AG09319 (cell line): ENCODE data around the gene JAK3.

Experiments used
- DNase-seq: peaks from one replicate; pipeline ENCODE4 v3.0.0-alpha.2; 2010; ENCODE audit warnings: low read depth; ENCODE audit errors: extremely low read depth
- TF ChIP-seq, protein P1 (sequence below): IDR thresholded peaks from 2 replicates; pipeline ENCODE4 v1.5.1; 2011; ENCODE audit warnings: low read depth, mild to moderate bottlenecking, inconsistent platforms, low read length, moderate library complexity

Gene JAK3

DNA sequence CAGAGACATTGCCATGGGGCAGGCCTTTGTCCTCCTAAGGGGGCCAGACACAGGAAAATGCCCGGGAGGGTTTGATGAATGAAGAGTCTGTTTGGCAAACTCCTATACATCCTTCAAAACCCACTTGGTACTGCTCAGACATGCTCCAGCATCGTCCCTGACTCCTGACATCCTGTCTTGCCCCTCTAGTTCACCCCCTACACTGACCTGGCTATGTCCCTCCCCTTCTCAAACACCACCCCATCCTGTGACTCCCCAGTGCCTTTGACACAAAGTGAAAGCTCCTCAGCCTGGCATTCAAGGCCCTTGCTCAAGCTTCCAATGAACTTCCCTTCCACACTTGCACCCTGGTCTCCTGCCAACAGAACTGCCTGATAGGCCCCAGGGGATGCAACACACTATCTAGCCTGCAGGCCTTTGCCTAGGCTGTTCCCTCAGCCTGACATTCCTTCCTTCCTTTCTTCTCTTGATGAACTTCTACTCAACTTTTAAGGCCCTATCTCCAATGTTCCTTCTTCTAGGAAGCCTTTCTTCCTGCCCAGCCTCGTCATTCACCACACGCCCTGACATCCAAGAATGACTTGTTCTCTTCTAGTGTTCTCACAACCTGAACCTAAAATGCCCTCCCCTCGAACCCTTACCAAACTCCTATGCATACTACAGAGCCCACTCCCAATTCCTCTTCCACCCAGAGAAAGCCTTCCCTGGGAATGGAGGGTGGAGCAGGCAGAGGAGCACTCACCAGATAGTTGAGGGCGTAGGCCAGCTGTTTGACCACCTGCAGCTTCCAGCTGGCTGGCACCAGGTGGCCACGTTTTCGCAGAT, 12.4 kb downstream of the JAK3 start:
- TF ChIP-seq, protein P1, sequence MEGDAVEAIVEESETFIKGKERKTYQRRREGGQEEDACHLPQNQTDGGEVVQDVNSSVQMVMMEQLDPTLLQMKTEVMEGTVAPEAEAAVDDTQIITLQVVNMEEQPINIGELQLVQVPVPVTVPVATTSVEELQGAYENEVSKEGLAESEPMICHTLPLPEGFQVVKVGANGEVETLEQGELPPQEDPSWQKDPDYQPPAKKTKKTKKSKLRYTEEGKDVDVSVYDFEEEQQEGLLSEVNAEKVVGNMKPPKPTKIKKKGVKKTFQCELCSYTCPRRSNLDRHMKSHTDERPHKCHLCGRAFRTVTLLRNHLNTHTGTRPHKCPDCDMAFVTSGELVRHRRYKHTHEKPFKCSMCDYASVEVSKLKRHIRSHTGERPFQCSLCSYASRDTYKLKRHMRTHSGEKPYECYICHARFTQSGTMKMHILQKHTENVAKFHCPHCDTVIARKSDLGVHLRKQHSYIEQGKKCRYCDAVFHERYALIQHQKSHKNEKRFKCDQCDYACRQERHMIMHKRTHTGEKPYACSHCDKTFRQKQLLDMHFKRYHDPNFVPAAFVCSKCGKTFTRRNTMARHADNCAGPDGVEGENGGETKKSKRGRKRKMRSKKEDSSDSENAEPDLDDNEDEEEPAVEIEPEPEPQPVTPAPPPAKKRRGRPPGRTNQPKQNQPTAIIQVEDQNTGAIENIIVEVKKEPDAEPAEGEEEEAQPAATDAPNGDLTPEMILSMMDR, result no peak
- DNase-seq, result no peak

DNA sequence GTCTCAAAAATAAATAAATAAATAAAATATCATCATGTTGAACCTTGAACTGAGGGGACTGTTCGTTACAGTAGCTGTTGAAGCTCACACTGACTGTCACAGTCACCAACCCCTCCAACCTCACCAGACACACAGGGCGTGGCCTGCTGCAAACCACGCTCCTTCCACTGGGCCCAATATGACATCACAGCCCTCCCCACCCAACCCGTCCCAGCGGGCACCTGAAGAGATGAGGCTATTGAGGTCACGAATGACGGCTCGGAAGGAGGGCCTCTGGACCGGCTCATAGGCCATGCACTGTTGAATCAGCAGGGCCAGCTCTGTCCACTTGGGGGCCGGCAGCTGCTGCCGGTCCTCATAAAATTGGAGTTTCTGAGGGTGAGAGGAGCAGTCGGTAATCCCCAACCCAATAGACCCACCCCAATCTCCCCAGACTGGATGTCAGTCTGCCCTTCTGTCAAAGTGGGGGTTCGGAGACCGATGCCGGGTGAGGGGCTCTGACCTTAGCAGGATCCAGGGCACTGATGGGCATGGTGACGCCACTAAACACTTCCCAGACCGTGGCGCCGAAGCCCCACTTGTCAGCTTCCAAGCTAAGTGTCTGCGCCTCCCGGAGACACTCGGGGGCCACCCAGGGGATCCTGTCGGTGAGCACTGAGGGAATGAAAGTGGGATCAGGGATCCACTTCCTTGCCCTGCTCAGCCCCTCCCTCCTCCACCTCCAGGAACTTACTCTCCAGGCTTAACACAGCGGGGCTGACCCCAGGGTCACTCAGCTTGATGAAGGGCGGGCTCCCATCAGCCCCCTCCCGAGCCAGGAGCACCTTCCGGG, 13.2 kb downstream of the JAK3 start:
- DNase-seq, result no peak

DNA sequence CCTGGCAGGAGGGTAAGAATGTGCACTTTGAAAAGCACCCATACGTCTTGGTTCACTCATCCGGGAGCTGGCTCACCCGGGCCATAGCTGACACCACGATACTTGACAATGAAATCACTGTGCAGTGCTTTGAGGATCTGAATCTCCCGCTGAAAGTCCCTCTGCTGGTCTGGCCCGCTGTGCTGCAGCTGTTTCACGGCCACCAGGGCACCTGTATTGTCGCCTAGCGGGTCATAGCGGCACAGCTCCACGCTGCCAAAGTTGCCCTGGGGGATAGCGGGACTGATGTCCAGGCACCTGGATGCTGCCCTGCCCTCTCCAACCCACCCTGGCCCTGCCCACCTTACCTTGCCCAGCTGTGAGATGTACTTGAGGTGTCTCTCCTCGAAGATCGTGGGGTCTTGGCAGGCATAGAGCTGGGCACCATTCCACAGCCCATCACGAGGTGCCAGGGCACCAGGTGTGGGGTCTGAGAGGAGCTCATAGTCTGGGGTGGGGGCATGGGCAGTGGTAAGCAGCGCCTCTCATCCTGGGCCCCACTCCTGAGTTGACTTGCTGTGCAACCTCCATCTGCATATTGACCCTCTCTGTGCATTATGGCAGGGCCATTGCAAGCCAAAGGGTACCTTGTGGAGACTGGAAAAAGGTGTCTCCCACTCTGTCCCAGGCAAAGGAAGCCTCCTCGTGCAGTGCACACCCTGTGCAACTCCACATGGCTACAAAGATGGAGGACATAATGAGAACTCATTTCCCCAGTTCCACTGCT, 15.2 kb downstream of the JAK3 start:
- TF ChIP-seq, protein P1, result no peak
- no peak for DNase-seq

More for the DNA sequence above, 13.2 kb downstream of the JAK3 start:
- TF ChIP-seq, protein P1, result no peak

DNA sequence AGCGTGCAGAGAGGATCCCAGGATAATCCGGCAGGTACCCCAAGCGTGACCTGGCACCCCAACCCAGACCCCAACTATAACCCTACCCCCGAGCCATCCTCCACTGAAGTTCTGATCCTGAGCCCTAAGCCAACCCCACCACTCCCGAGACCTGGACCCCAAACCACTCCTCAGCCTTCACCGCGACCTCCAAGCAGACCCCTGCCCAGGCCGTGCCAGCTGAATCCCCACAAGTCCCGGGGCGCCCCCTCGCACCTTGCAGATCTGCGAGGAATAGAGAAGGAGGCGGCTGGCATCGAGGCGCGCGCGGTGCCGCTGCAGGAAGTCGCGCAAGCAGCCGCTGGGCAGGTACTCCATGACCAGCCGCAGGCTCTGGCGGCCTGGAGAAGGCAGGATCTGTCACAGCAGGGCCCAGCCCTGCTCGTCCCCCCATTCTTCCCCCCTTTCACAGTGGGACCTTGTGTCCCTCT, 16.3 kb downstream of the JAK3 start:
- TF ChIP-seq, protein P1, result no peak
- no peak for DNase-seq

DNA sequence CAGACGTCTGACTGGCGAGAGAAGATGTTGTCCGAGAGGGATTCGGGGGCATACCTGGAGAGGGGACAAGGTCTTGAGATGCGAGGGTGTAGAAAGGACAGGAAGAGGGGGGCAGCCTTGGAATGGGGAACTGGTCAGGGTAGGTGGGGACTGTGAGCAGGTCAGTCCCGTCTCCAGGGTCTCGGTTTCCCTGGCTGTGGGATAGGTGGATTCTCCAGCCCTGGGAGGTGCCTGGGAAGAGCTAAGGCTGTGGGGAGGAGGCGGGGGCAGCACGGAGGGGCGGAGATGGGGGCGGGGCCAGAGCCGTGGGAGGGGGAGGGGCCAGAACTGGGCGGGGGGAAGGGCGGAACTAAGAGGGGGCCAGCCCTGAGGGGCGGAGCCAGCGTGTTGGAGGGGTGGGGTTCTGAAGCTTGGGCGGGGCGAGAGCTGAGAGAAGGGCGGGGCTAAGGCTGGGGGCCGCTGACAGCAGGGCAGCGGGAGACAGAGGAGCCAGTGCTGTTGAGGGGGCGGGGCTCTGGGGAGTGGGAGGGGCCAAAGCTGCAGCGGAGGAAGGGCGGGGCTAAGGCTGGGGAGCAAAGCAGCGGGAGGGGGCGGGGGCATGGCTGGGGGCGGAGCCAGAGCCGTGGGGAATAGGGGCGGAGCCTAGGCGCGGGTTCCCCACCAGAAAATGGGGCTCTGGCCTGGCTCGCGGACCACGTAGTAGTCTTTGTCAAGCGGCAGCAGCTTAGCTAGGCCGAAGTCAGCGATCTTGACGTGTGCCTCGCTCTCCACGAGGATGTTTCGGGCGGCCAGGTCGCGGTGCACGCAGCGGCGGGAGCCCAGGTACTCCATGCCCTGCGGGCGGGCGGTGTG, 17.0 kb downstream of the JAK3 start:
- DNase-seq, result no peak
- TF ChIP-seq, protein P1, result no peak

DNA sequence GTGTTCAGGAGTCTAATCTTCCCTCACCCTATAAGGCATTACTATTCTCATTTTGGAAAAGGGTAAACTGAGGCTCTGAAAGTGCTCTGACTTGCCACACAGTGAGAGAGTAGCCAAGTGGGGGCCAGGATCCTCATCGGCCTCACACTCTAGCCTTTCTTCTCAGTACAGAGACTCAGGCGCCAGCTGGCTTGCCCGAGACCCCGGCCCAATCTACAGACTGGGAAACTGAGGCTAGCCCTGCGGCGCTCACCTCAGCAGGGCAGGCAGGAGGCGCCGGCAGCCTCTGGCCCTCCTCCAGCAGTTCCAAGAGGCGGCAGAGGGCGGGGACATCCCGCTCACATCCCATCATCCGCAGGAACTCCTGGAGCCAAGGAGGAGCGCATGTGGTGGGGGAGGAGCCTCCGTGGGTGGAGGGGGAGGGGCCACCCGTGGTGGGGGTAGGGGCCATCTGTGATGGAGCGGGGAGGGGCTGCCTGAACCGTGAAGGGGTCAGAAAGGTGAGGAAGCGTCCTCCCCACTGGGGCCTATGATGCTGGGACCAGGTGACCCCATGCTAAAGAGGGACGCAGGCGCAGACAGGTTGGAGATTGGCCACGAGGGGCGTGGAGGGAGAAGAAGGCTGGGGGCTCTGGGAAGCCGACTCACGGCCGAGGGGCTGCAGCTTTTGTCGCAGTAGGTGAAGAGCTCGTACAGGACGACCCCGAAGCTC, 17.8 kb downstream of the JAK3 start:
- TF ChIP-seq, protein P1, result no peak; the same call in 1 of the 2 replicates
- DNase-seq, result no peak
